VCaP (cell line): ENCODE results near the gene ECE2.

ENCODE experiments used
- H3K27ac ChIP-seq: fragments of 450-650 bp; 2 replicates; pipeline ENCODE4 v1.5.1; 2017
- CTCF ChIP-seq: fragments of 450-650 bp; conservative IDR thresholded peaks from 2 replicates; pipeline ENCODE4 v1.5.1; 2017; ENCODE audit warnings: mild to moderate bottlenecking, moderate library complexity

Gene ECE2

GRCh38 chr3:184275961-184276910, at the start of gene ECE2:
Gene ECE2, plus strand, starts transcription at chr3:184276022. Its CDS starts 132 bp downstream, at chr3:184276154.
- H3K27ac ChIP-seq, result no peak within 1 kb of the TSS
- no peak for TF ChIP-seq CTCF

- peak; percentile 91 for TF ChIP-seq CTCF
- H3K27ac ChIP-seq, result no peak overlapping the region
These were observed 48.3 kb upstream of the ECE2 start for GRCh38 chr3:184227481-184227935.

GRCh38 chr3:184228376-184229137, 47.3 kb upstream of the ECE2 start:
- H3K27ac ChIP-seq, result no peak overlapping the region
- TF ChIP-seq CTCF, result no peak

GRCh38 chr3:184229394-184230080, 46.3 kb upstream of the ECE2 start, which contains the start of gene VWA5B2:
Gene VWA5B2, plus strand, starts transcription at chr3:184229585. Its CDS starts 944 bp downstream, at chr3:184230529.
- H3K27ac ChIP-seq, result peak within 1 kb of the TSS; percentile 77
- TF ChIP-seq CTCF, result no peak; the same call in 1 of the 2 replicates

GRCh38 chr3:184230081-184230602, 45.7 kb upstream of the ECE2 start:
- TF ChIP-seq CTCF, result no peak
- H3K27ac ChIP-seq, result peak overlapping the region; percentile 77

- TF ChIP-seq CTCF, result no peak
- peak overlapping the region; percentile 77 for H3K27ac ChIP-seq
These were observed 45.0 kb upstream of the ECE2 start for GRCh38 chr3:184230603-184231528.
